GM12892 (cell line): Measurements from ENCODE around the gene RASA2.

Experiments
- POLR2A ChIP-seq: IDR thresholded peaks from 2 replicates; pipeline ENCODE4 v1.6.1; 2011; ENCODE audit warnings: low read depth, low read length, control low read depth
- POLR2AphosphoS5 ChIP-seq: IDR thresholded peaks from 2 replicates; pipeline ENCODE4 v1.6.1; 2011; ENCODE audit warnings: low read depth, low read length, control low read depth
- TAF1 ChIP-seq: IDR thresholded peaks from 2 replicates; pipeline ENCODE4 v1.6.1; 2011; ENCODE audit warnings: low read depth, mild to moderate bottlenecking, control low read depth, low read length, borderline replicate concordance

- TF ChIP-seq TAF1 (no peak), POLR2A (no peak), POLR2AphosphoS5 (no peak)
Observed at GRCh38 chr3:141602706-141603105, 115.9 kb downstream of the RASA2 start.
